DMS53 (cell line): ENCODE measurements around the gene P3H4.

Experiments
- DNase-seq: peaks from one replicate; lab custom pipeline; 2025; lab: John Stamatoyannopoulos, UW

P3H4 gene

GRCh38 chr17:41792845-41793783 is 18.6 kb downstream of the P3H4 start:
- peak; percentile 95 for DNase-seq

GRCh38 chr17:41787021-41787418 is 24.7 kb downstream of the P3H4 start:
- no peak for DNase-seq

- peak; percentile 99 for DNase-seq
Observed at GRCh38 chr17:41786227-41787020, 25.3 kb downstream of the P3H4 start, which contains the start of gene JUP. TSS of gene JUP (minus strand) at chr17:41786711. CDS start at chr17:41771854, 14,857 bp downstream.

- peak; percentile 78 for DNase-seq
Observed at GRCh38 chr17:41785859-41786226, 25.9 kb downstream of the P3H4 start.

- no peak for DNase-seq
Observed at GRCh38 chr17:41785091-41785858, 26.5 kb downstream of the P3H4 start.

GRCh38 chr17:41784207-41784744 is 27.5 kb downstream of the P3H4 start:
- DNase-seq = no peak

GRCh38 chr17:41782142-41782541 is 29.6 kb downstream of the P3H4 start:
- DNase-seq = no peak

- DNase-seq = no peak
Observed at GRCh38 chr17:41781404-41782110, 30.2 kb downstream of the P3H4 start.

GRCh38 chr17:41779954-41780353 is 31.8 kb downstream of the P3H4 start:
- DNase-seq = no peak

- DNase-seq = peak; percentile 98
Observed at GRCh38 chr17:41777574-41778188, 34.1 kb downstream of the P3H4 start.

GRCh38 chr17:41777157-41777573 is 34.6 kb downstream of the P3H4 start:
- DNase-seq = peak; percentile 80

- peak; percentile 57 for DNase-seq
Observed at GRCh38 chr17:41776262-41776900, 35.4 kb downstream of the P3H4 start.

GRCh38 chr17:41775394-41776226 is 36.1 kb downstream of the P3H4 start:
- no peak for DNase-seq

- DNase-seq = peak; percentile 61
Observed at GRCh38 chr17:41773731-41774193, 38.0 kb downstream of the P3H4 start.

- peak; percentile 95 for DNase-seq
Observed at GRCh38 chr17:41773190-41773588, 38.6 kb downstream of the P3H4 start.

- DNase-seq = no peak
Observed at GRCh38 chr17:41772586-41773189, 39.1 kb downstream of the P3H4 start.

GRCh38 chr17:41772218-41772585 is 39.5 kb downstream of the P3H4 start:
- DNase-seq = peak; percentile 80

- no peak for DNase-seq
Observed at GRCh38 chr17:41771389-41772206, 40.2 kb downstream of the P3H4 start.
